ENCODE measurements around the gene CMIP. TPM values are rescaled to one million over a fixed set of nuclear protein-coding genes. Genes with fewer than 3 reads are reported as not detected.

Gene CMIP
- total RNA-seq, 1 experiment from 2014 or later = 10.7 TPM

DNA sequence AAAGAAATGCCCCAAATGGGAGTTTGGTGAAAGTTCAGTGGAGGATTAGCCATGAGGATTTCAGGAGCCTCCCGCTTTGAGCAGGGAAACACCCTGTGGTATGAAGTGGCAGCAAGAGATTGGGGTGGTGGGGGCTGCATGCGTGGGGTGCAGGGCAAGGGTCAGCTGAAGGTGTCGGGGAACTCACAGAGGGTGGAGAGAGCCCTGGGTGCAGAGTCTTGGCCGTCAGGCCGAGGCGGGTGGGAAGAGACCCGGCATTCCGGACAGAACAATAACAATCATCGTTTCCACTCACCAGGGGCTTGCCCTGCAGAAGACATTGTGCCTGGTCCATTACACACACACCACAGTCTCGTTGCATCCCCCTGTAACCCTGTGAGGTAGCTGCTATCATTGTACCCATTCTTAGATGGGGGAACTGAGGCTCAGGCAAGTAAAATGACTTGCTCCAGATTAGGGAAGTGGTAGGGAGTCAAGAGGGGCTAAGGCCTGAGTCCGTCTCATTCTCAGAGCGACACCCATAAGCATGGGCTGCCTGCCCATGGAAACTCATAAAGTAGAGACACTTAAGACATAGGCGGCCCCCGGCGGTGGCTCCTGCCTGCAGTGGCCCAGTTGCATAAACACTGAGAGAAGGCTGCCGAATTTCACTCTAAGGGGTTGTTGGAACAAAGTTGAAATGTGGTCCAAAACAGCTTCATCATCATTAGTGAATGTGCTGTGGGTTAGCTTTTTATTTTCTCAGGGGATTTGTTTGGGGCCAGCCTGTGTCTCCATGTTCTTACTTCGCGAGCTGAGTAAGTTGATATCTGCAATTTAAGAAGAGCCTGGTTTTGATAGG lies 93.3 kb downstream of the CMIP start:
- Histone ChIP-seq H3K4me1 (replicated peaks) (peaks cover 30% of the 10 kb centered on the region), H3K36me3 (no peaks in the 10 kb centered on the region), H3K4me3 (no peak overlapping the region), H3K9me3 (replicated peaks) (no peaks in the 10 kb centered on the region), H3K27me3 (replicated peaks) (no peaks in the 10 kb centered on the region), H3K27ac (no peak overlapping the region)
- DNase-seq (ENCODE audit: low read depth in 1 of 2, low spot score in 2 of 2) = no peak

DNA sequence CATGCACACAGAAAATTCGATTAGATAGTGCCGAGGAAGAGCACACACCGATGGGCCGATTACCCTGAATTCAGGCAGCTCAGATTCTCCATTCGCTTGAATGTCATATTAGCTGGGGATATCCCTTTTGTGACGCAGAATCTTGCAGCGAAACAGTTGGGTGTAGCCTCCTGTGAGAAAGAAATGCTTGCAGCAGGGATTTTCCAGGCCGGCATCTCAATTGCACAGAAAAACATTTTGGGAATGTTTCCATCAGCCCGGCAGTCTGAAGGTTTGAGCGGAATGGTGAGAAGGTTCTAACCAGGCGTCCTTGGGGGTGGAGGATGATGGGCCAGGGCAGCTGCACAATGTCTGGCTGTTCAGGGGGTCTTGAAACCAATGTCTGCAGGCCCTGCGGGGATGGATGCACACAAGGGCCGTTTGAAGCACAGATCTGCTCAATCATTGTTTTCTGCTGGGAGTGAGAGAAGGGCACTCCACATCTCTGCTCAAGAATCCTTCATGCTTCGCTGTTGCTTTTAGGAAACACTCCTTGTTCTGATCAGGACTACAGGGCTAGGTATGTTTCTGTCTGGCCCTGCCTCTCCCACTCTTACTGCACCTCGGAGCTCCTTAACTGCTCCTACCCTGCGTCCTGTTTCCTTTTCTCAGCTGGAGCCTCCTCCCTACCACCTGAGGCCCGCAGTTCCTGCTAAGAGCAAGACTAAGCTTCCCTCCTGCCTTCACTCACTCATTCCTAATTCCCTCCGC lies 94.6 kb downstream of the CMIP start:
- no peak for DNase-seq (ENCODE audit: low read depth in 1 of 2, low spot score in 2 of 2)
- Histone ChIP-seq H3K27ac (no peak overlapping the region), H3K27me3 (replicated peaks) (no peaks in the 10 kb centered on the region), H3K36me3 (no peaks in the 10 kb centered on the region), H3K9me3 (replicated peaks) (no peaks in the 10 kb centered on the region), H3K4me3 (no peak overlapping the region), H3K4me1 (replicated peaks) (peaks cover 30% of the 10 kb centered on the region)

DNA sequence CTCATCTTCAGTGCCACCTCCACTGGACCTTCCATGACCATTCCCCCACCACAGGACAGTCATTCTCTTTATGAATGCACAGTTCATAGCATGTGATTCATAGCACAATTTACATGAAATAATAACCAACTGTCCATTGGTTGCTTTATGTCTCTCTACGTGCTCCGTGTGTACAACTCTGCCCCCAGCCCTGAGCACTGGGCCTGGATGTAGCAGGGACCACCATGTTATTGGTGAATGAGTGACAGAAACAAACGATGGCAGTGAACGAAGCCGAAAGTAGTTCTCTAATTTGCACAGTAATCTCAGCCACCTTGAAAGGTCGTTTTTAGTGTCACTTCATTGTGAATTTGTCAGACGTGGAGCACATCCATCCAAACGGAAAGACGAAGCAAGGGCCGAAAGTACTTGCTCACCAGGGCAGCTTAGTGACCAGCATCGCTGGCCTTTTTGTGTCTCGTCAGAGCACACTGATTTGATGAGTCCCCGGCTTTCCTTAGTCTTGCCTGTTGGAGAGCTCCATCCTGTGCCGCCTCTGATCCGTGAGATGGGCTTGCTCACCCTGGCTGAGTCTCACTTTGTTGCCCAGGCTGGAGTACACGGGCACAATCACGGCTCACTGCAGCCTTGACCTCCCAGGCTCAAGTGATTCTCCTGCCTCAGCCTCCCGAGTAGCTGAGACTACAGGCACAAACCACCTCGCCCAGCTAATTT lies 95.3 kb downstream of the CMIP start:
- DNase-seq (ENCODE audit: low read depth in 1 of 2, low spot score in 2 of 2) = no peak
- Histone ChIP-seq H3K4me1 (replicated peaks) (peaks cover 27% of the 10 kb centered on the region), H3K27me3 (replicated peaks) (no peaks in the 10 kb centered on the region), H3K36me3 (no peaks in the 10 kb centered on the region), H3K4me3 (no peak overlapping the region), H3K9me3 (replicated peaks) (no peaks in the 10 kb centered on the region), H3K27ac (no peak overlapping the region)

DNA sequence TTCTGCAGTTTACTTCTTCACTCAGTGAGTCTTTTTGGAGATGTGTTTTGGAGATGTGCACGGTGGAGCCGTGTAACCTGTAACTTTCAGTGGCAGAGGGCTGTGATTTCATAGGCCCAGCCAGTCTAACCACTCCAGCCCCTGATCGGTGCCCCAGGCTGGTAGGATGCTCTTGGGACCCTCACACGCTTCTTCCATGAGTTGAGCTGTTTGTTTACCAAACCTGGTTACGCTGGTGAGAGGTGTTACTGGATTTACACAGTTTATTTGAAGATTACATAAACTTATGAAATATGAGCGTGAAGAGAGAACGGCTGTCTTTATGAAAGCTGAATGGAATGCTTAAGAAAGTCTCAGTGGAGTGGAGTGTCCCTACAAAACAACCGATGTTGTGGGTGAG lies 96.7 kb downstream of the CMIP start:
- Histone ChIP-seq H3K4me1 (replicated peaks) (peaks cover 24% of the 10 kb centered on the region), H3K36me3 (no peaks in the 10 kb centered on the region), H3K9me3 (replicated peaks) (no peaks in the 10 kb centered on the region), H3K4me3 (no peak overlapping the region), H3K27ac (no peak overlapping the region), H3K27me3 (replicated peaks) (no peaks in the 10 kb centered on the region)
- no peak for DNase-seq (ENCODE audit: low read depth in 1 of 2, low spot score in 2 of 2)

DNA sequence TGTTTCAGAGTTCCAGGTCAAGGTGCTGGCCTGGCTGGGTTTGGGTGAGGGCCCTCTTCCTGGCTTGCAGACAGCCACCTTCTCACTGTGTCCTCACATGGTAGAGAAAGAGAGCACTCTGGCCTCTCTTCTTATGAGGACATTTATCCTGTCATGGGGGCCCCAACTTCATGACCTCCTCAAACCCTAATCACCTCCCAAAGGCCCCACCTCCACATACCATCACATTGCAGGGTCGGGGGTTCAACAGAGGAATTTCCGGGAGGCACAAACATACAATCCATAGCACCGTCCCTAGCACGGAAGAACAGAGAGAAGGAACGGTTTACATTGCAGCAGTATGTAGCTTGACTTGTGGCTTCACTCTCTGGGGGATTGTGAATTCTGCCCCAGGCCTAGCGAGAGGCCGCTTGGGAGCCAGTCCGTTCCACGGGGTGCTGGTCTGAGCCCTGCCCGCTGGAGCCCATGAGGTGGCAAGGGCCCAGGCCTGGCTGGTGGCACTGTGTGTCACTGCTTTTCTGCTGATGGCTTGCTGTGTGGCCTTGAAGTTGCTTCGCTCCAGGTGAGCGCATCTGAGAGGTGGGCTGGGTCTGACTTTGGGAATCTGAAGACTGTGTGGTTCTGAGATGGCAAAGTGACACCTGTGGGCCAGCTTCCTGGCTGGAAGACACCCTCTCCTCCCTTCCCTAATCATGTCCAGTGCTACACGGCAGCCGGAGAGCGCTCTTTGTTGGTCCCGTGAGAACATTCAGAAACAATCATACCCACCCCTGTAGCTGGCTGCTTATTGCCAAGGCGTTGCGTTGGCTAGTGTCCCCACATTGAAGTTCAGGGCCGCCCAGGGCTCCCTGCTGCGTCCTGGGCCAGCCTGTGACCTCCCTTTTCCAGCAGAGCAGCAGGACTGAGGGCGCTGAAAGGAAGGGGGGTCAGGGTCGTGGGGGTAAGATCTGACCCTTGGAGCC lies 98.3 kb downstream of the CMIP start:
- Histone ChIP-seq H3K9me3 (replicated peaks) (no peaks in the 10 kb centered on the region), H3K36me3 (no peaks in the 10 kb centered on the region), H3K4me3 (no peak overlapping the region), H3K27me3 (replicated peaks) (no peaks in the 10 kb centered on the region), H3K4me1 (replicated peaks) (peaks cover 24% of the 10 kb centered on the region), H3K27ac (no peak overlapping the region)
- no peak for DNase-seq (ENCODE audit: low read depth in 1 of 2, low spot score in 2 of 2)

DNA sequence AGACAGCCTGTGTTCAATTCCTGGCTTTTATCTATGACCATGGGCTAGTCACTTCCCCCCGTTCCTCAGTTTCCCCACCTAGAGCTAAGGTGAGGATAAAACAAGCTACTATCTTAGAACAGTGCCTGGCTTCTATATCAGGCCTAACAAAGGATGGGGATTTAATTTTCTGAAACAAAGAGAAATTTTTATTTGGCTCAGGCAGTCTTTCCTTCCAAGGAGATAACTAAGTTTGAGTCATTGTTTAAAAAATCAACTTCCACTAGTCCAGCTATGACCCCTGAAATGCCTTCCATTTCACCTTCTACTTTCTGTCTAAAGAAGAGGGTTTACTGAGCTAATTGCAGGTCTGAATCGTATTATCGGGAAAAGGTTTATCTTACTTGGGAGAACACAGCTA lies 99.0 kb downstream of the CMIP start:
- H3K4me1 ChIP-seq (replicated peaks) = peaks cover 24% of the 10 kb centered on the region
- no peaks in the 10 kb centered on the region for H3K27me3 ChIP-seq (replicated peaks)
- no peaks in the 10 kb centered on the region for H3K9me3 ChIP-seq (replicated peaks)
- no peak for DNase-seq (ENCODE audit: low read depth in 1 of 2, low spot score in 2 of 2)
- H3K4me3 ChIP-seq = no peak overlapping the region
- no peak overlapping the region for H3K27ac ChIP-seq
- H3K36me3 ChIP-seq = no peaks in the 10 kb centered on the region

DNA sequence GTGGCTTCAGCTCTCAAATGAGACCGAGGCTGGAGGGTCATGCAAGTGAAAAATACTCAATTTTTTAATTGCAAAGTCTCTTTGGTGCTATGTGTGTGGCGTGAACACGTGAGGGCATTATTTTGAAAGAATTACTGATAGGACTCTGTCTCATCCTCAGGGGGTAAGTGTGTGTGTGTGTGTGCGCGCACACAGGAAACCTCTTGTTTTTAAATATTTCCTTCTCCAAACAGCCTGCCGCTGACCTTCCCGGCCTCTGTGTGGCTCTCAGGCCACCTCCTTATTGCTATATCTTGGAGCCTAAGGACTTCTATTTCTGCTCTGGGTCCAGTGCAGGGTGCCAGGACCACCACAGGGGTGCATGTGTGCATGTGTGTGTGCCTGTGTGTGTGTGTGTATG lies 99.7 kb downstream of the CMIP start:
- Histone ChIP-seq H3K4me3 (no peak overlapping the region), H3K27me3 (replicated peaks) (no peaks in the 10 kb centered on the region), H3K36me3 (no peaks in the 10 kb centered on the region), H3K4me1 (replicated peaks) (peaks cover 24% of the 10 kb centered on the region), H3K27ac (no peak overlapping the region), H3K9me3 (replicated peaks) (no peaks in the 10 kb centered on the region)
- DNase-seq (ENCODE audit: low read depth in 1 of 2, low spot score in 2 of 2) = no peak

DNA sequence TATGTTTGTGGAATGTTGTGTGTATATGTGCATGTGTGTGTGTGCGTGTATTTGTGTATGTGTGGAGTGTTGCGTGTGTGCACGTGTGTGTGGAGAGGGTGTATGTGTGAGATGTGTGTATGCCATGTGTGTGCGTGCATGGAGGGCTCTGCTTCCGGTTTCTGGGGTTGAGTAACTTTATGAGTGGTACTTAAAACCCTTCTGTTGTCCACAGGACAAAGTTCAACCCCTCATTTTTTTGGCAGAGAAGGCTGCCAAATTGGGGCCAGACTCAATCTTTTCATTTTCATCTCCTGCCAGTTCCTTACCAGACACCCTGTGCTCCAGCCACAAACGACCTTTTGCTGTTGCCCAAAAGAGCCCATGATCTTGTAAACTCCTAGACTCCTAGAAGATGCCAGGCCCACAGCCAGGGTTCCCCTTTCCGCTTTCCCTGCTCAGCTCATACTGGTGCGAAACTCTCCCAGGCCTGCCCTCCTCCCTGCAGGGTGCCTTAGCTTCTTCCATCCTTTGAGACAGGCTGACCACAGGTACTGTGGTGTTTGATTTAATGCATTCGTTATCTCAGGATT lies 100.2 kb downstream of the CMIP start:
- peaks cover 24% of the 10 kb centered on the region for H3K4me1 ChIP-seq (replicated peaks)
- H3K27ac ChIP-seq = no peak overlapping the region
- no peaks in the 10 kb centered on the region for H3K27me3 ChIP-seq (replicated peaks)
- no peaks in the 10 kb centered on the region for H3K36me3 ChIP-seq
- H3K9me3 ChIP-seq (replicated peaks) = no peaks in the 10 kb centered on the region
- no peak overlapping the region for H3K4me3 ChIP-seq
- no peak for DNase-seq (ENCODE audit: low read depth in 1 of 2, low spot score in 2 of 2)

DNA sequence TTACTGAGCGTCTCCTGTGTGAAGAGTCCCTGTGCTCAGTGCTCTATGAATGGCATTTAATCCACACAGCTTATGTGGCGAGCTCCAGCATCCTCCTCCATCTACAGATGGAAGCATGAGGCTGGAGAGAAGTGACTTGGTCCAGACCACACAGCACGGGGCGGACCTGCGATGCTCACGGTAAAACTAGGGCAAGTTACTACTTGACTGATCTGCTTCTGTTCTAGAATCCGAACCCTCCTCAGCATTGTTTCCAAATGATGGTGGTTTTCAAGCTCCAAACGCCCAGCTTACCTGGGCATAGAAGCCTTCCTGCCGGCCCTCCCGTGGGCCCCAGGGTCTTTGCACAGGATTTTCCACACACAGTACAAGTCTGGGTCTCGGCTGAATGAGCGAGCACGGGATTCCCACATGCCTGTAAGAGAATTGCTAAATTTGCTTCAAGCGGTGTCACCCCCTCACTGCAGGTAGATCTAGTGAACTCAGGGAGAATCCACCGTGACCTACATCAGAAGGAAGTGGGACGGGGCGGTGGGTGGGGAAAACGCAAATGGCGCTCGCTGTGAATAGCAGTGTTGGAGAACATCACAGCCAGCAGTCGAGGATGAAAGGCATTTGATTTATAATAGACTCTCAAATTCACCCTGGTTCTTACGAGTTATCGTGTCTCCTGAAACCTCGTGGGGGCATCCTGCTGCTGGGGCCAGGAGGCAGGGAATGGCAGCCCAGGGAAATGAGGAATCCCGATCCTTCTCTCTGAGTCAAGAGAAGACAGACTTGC lies 101.1 kb downstream of the CMIP start:
- H3K4me1 ChIP-seq (replicated peaks) = peaks cover 24% of the 10 kb centered on the region
- H3K27me3 ChIP-seq (replicated peaks) = no peaks in the 10 kb centered on the region
- no peak overlapping the region for H3K4me3 ChIP-seq
- H3K36me3 ChIP-seq = no peaks in the 10 kb centered on the region
- no peaks in the 10 kb centered on the region for H3K9me3 ChIP-seq (replicated peaks)
- no peak for DNase-seq (ENCODE audit: low read depth in 1 of 2, low spot score in 2 of 2)
- H3K27ac ChIP-seq = no peak overlapping the region

DNA sequence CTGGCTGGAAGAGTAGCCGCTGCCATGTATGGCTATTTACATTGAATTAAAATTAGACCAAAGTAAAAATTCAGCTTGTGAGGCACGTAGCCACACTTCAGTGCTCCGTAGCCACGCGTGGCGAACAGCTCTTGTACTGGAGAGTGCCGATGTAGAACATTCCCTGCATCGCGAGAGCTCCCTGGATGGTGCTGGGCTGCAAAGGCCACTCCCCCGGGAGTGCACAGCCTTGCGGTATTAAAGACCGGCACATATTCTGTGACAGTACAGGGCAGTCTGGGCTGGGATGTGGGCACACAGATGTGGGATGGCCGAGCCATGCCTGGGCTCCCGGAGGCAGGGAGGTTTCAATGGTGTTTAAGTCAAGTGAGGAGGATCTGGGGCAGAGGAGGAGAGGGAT lies 102.2 kb downstream of the CMIP start:
- H3K4me1 ChIP-seq (replicated peaks) = peaks cover 33% of the 10 kb centered on the region
- DNase-seq (ENCODE audit: low read depth in 1 of 2, low spot score in 2 of 2) = no peak
- H3K36me3 ChIP-seq = no peaks in the 10 kb centered on the region
- no peaks in the 10 kb centered on the region for H3K9me3 ChIP-seq (replicated peaks)
- no peak overlapping the region for H3K27ac ChIP-seq
- no peak overlapping the region for H3K4me3 ChIP-seq
- no peaks in the 10 kb centered on the region for H3K27me3 ChIP-seq (replicated peaks)

DNA sequence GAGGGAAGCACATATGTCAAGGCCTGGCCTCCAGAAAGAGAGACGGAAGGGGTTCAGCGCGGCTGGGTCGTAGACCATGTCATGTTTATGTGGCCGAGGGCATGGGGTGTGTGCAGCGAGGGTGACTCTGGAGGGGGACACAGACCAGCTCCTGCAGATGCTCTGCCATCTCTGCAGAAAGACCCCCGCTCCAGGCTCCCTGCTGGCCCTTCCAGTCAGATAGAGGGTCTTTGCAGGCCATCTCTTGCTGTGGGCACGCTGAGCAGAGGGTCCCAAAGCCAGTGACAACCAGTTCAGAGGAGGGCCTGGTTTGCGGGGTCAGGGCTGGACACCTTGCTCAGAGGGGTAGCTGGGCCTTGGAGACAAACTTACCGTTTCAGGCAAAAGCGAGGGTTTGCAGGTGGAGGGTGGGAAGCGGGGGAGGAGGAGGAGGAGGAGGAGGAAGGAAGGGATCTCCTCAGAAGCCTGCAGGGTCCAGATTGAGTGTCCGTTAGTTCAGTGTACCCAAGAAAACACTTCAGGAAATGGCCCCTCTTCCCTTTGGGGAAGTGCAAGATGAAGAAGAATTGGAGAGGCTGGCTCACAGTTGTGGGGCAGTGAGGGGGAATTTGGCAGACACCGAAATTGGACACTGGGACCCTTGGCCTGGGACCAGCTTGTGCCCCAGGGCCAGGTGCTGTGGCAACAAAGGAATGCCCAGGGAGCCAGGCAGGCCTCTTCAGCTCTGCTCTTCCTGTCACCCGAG lies 102.8 kb downstream of the CMIP start:
- peaks cover 33% of the 10 kb centered on the region for H3K4me1 ChIP-seq (replicated peaks)
- DNase-seq (ENCODE audit: low read depth in 1 of 2, low spot score in 2 of 2) = no peak

DNA sequence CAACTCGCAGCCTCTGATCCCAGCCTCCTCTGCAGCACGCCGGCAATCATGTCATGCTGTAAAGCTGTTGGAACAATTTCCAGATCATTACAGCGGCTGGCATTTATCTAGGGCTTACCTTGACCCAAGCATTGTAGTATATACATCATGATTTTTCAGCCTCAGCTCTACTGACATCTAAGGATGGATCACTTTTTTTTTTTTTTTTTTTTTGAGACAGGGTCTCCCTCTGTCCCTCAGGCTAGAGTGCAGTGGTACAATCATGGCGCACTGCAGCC lies 103.3 kb downstream of the CMIP start:
- no peaks in the 10 kb centered on the region for H3K27me3 ChIP-seq (replicated peaks)
- H3K9me3 ChIP-seq (replicated peaks) = no peaks in the 10 kb centered on the region
- H3K4me3 ChIP-seq = no peak overlapping the region
- peaks cover 28% of the 10 kb centered on the region for H3K4me1 ChIP-seq (replicated peaks)
- no peak for DNase-seq (ENCODE audit: low read depth in 1 of 2, low spot score in 2 of 2)
- no peak overlapping the region for H3K27ac ChIP-seq
- no peaks in the 10 kb centered on the region for H3K36me3 ChIP-seq

More for the DNA sequence above, 102.8 kb downstream of the CMIP start:
- Histone ChIP-seq H3K36me3 (no peaks in the 10 kb centered on the region), H3K4me3 (no peak overlapping the region), H3K9me3 (replicated peaks) (no peaks in the 10 kb centered on the region), H3K27ac (no peak overlapping the region), H3K27me3 (replicated peaks) (no peaks in the 10 kb centered on the region)
